ENCODE results near the gene SORCS2.

DNA sequence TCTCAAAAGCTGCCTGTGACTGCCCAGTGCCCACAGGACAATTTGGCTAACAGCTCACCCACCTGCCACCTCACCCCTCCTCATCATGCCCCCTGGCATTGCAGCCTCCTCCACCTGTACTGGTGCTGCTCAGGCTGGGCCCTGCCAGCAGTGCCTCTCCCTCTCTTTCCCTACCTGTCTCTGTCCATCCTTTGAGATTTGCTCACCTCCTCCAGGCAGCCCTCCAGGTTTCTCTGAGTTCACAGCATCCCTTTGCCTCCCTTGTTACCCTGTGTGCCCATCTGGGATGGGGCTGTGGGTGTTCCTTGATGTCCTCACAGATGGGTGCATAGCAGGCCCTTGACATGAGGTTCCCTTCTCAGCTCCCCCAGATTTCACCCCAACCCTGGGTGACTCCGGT is 522.4 kb downstream of the SORCS2 start:
- TF ChIP-seq CTCF (IDR thresholded peaks at IDR 0.05) = no peak
- no peak for TF ChIP-seq POLR2A (IDR thresholded peaks at IDR 0.05)

Data from Peyer's patch (tissue), 4 donors.